H1 (cell line): ENCODE data around the gene PABPC4L.

Source experiments
- KDM1A ChIP-seq: fragments of 200-600, 300-600 bp; sonication (generic); IDR thresholded peaks from 2 replicates; pipeline ENCODE4 v1.7.1; 2016; ENCODE audit warnings: mild to moderate bottlenecking, low read length, borderline replicate concordance
- POLR2A ChIP-seq, 2 experiments: IDR thresholded peaks; 1 replicate in 1 of 2; 2 replicates in 1 of 2; pipeline ENCODE4 v1.6.1; 2011; ENCODE audit warnings: low read depth in 2 of 2, low read length in 2 of 2, mild to moderate bottlenecking in 2 of 2; ENCODE audit errors: control extremely low read depth in 1 of 2
- SP2 ChIP-seq: IDR thresholded peaks from 2 replicates; pipeline ENCODE4 v1.6.1; 2012; ENCODE audit warnings: mild to moderate bottlenecking, low read length, inconsistent platforms

- TF ChIP-seq KDM1A, result no peak
- TF ChIP-seq POLR2A (IDR thresholded peaks at IDR 0.05; ENCODE audit: control extremely low read depth in 1 of 2, low read depth in 2 of 2, low read length in 2 of 2), result no peak
- TF ChIP-seq SP2, result no peak
These were observed 47.5 kb downstream of the PABPC4L start for GRCh38 chr4:134154097-134154496.
